H1 (cell line): ENCODE data around the gene PDE4DIP. TPM values are rescaled to one million over a fixed set of nuclear protein-coding genes. Genes with fewer than 3 reads are reported as not detected.
"Not testable (repeated sequence)": the region's sequence is repeated elsewhere in the genome, so short reads cannot be mapped to it uniquely, and the experiment has no call there.

ENCODE experiments used
- CTCF ChIA-PET: fragments of 300-600 bp; sonication (Branson Sonifier 250); formaldehyde crosslinking; loops from one replicate; lab custom pipeline; 2021; ENCODE audit not compliant: partially characterized antibody; lab: Charles Lee
- POLR2A ChIA-PET: fragments of 300-600 bp; sonication (Branson Sonifier 250); formaldehyde crosslinking; loops from one replicate; lab custom pipeline; 2021; ENCODE audit warnings: inconsistent platforms; ENCODE audit not compliant: partially characterized antibody; lab: Charles Lee
- DNase-seq, 2 experiments: peaks; one replicate each; pipeline versions ENCODE4 v3.0.0 to v3.0.0-alpha.2; 2010 to 2022; ENCODE audit warnings: low spot score in 2 of 2, low read depth in 1 of 2, mixed read lengths in 1 of 2
- FAIRE-seq: peaks from 2 replicates; lab custom pipeline; 2011; peaks lifted over from hg19 to GRCh38; lab: Jason Lieb, UNC
- H2AFZ ChIP-seq: 2 replicates; pipeline ENCODE4 v1.8.1; 2012; ENCODE audit warnings: low read length, inconsistent platforms
- H2AK5ac ChIP-seq: 2 replicates; pipeline ENCODE4 v1.6.1; 2013; ENCODE audit warnings: low read depth, low read length
- H2BK120ac ChIP-seq: replicated peaks from 2 replicates; pipeline ENCODE3; 2013; ENCODE audit warnings: low read depth, low read length, inconsistent platforms
- H2BK12ac ChIP-seq: 2 replicates; pipeline ENCODE4 v1.6.1; 2013; ENCODE audit warnings: low read depth, low read length
- H2BK15ac ChIP-seq: 2 replicates; pipeline ENCODE4 v1.6.1; 2013; ENCODE audit warnings: low read length
- H2BK20ac ChIP-seq: 2 replicates; pipeline ENCODE4 v1.6.1; 2013; ENCODE audit warnings: low read length
- H2BK5ac ChIP-seq: 2 replicates; pipeline ENCODE4 v1.6.1; 2013; ENCODE audit warnings: low read depth, low read length
- H3K14ac ChIP-seq: 2 replicates; pipeline ENCODE4 v1.6.1; 2013; ENCODE audit warnings: inconsistent platforms; ENCODE audit not compliant: insufficient read length
- H3K18ac ChIP-seq: 2 replicates; pipeline ENCODE4 v1.6.1; 2013; ENCODE audit warnings: low read length; ENCODE audit errors: extremely low read depth
- H3K23ac ChIP-seq: 2 replicates; pipeline ENCODE4 v1.6.1; 2013; ENCODE audit warnings: inconsistent platforms; ENCODE audit not compliant: insufficient read length
- H3K23me2 ChIP-seq: 2 replicates; pipeline ENCODE4 v1.6.1; 2013; ENCODE audit warnings: low read depth, low read length
- H3K27ac ChIP-seq: 2 replicates; pipeline ENCODE4 v1.6.1; 2011; ENCODE audit warnings: low read depth, low read length, inconsistent platforms
- H3K27me3 ChIP-seq, 4 experiments: replicated peaks in 1 of 4; 1 replicate in 1 of 4; 2 replicates in 3 of 4; pipeline versions ENCODE4 v1.6.1 to v1.8.1; 2011 to 2013; ENCODE audit warnings: low read length in 3 of 4, mild to moderate bottlenecking in 3 of 4, inconsistent platforms in 2 of 4, mixed read lengths in 2 of 4, moderate library complexity in 1 of 4; ENCODE audit not compliant: control insufficient read depth in 3 of 4, insufficient read depth in 3 of 4; ENCODE audit errors: extremely low read depth in 1 of 4
- H3K36me3 ChIP-seq, 4 experiments: 2 replicates each; pipeline versions ENCODE4 v1.6.1 to v1.8.1; 2011 to 2013; ENCODE audit warnings: mild to moderate bottlenecking in 4 of 4, low read length in 3 of 4, moderate library complexity in 2 of 4, control low read depth in 1 of 4, inconsistent platforms in 1 of 4; ENCODE audit not compliant: insufficient read depth in 4 of 4, control insufficient read depth in 2 of 4
- H3K4ac ChIP-seq: replicated peaks from 2 replicates; pipeline ENCODE3; 2013; ENCODE audit warnings: low read length, low read depth, mixed read lengths, inconsistent platforms; ENCODE audit not compliant: insufficient read length
- H3K4me1 ChIP-seq, 4 experiments: replicated peaks in 1 of 4; 1 replicate in 1 of 4; 2 replicates in 3 of 4; pipeline versions ENCODE4 v1.6.1 to v1.8.1; 2011 to 2013; ENCODE audit warnings: low read length in 3 of 4, inconsistent platforms in 2 of 4, mixed read lengths in 1 of 4; ENCODE audit not compliant: insufficient read depth in 4 of 4, control insufficient read depth in 3 of 4
- H3K4me2 ChIP-seq, 2 experiments: 2 replicates each; pipeline versions ENCODE4 v1.6.1 to v1.8.1; 2011 to 2013; ENCODE audit warnings: low read depth in 2 of 2, low read length in 2 of 2, control low read depth in 1 of 2, inconsistent platforms in 1 of 2, mild to moderate bottlenecking in 1 of 2; ENCODE audit not compliant: insufficient read depth in 1 of 2
- H3K4me3 ChIP-seq, 4 experiments: fragments of 200-600, 300-600 bp in 1 of 4; sonication (generic), shearing (Covaris generic), sonication (Bioruptor Twin) in 1 of 4; 2 replicates each; pipeline versions ENCODE4 v1.5.1 to v1.8.1; 2011 to 2016; ENCODE audit warnings: low read length in 4 of 4, low read depth in 3 of 4, control low read depth in 2 of 4, inconsistent platforms in 2 of 4, mild to moderate bottlenecking in 2 of 4, mixed read lengths in 1 of 4, moderate library complexity in 1 of 4; ENCODE audit not compliant: insufficient read depth in 2 of 4; ENCODE audit errors: extremely low read depth in 1 of 4
- H3K56ac ChIP-seq: replicated peaks from 2 replicates; pipeline ENCODE3; 2013; ENCODE audit warnings: low read depth, mild to moderate bottlenecking, mixed read lengths, low read length, inconsistent platforms; ENCODE audit not compliant: insufficient read length
- H3K79me1 ChIP-seq: 2 replicates; pipeline ENCODE4 v1.6.1; 2013; ENCODE audit warnings: low read depth, low read length, control low read depth
- H3K79me2 ChIP-seq, 2 experiments: 2 replicates each; pipeline versions ENCODE4 v1.6.1 to v1.8.1; 2012 to 2013; ENCODE audit warnings: low read length in 2 of 2, mild to moderate bottlenecking in 2 of 2, inconsistent platforms in 1 of 2; ENCODE audit not compliant: insufficient read depth in 2 of 2, control insufficient read depth in 1 of 2
- H3K9ac ChIP-seq, 4 experiments: replicated peaks in 1 of 4; 1 replicate in 1 of 4; 2 replicates in 3 of 4; pipeline versions ENCODE4 v1.6.1 to v1.8.1; 2011 to 2013; ENCODE audit warnings: low read depth in 3 of 4, low read length in 3 of 4, control low read depth in 2 of 4, mild to moderate bottlenecking in 2 of 4, moderate library complexity in 2 of 4, inconsistent platforms in 1 of 4; ENCODE audit errors: extremely low read depth in 1 of 4
- H3K9me3 ChIP-seq, 2 experiments: 2 replicates each; pipeline versions ENCODE4 v1.6.1 to v1.8.1; 2012 to 2013; ENCODE audit warnings: mild to moderate bottlenecking in 2 of 2, moderate library complexity in 2 of 2, control low read depth in 1 of 2, inconsistent platforms in 1 of 2, low read depth in 1 of 2, low read length in 1 of 2, mixed read lengths in 1 of 2; ENCODE audit not compliant: insufficient read depth in 2 of 2
- H4K20me1 ChIP-seq, 2 experiments: replicated peaks in 1 of 2; 2 replicates each; pipeline versions ENCODE3 to v1.8.1; 2011 to 2013; ENCODE audit warnings: inconsistent platforms in 2 of 2, low read length in 2 of 2, mild to moderate bottlenecking in 1 of 2; ENCODE audit not compliant: insufficient read depth in 2 of 2, control insufficient read depth in 1 of 2
- H4K5ac ChIP-seq: 2 replicates; pipeline ENCODE4 v1.6.1; 2013; ENCODE audit warnings: low read length, low read depth, mixed read lengths, inconsistent platforms; ENCODE audit not compliant: insufficient read length
- H4K8ac ChIP-seq: 2 replicates; pipeline ENCODE4 v1.8.0; 2013; ENCODE audit warnings: mild to moderate bottlenecking, moderate library complexity, low read length, inconsistent platforms; ENCODE audit not compliant: insufficient read depth; ENCODE audit errors: extremely low read depth
- H4K91ac ChIP-seq: replicated peaks from 2 replicates; pipeline ENCODE3; 2013; ENCODE audit warnings: low read length, mixed read lengths, inconsistent platforms; ENCODE audit not compliant: insufficient read length
- WGBS, 2 experiments: shearing (Covaris generic) in 1 of 2; methylation state at CpG; one replicate each; pipeline versions ENCODE4 v1.1.6 to v1.1.7; 2013 to 2015; ENCODE audit warnings: low lambda C conversion rate in 2 of 2, mixed read lengths in 2 of 2, inconsistent platforms in 1 of 2, low coverage in 1 of 2, missing lambda C conversion rate in 1 of 2; ENCODE audit not compliant: insufficient replicate concordance in 2 of 2, insufficient coverage in 1 of 2, insufficient read length in 1 of 2; ENCODE audit errors: extremely low coverage in 1 of 2, missing lambda C conversion rate in 1 of 2; 5-methylcytosine and 5-hydroxymethylcytosine counted together
- polyA plus RNA-seq, 7 experiments: library from polyadenylated mRNA; depleted of rRNA in 3 of 7; stranded (reverse) in 5 of 7; unstranded in 2 of 7; fragments of >200 nt in 5 of 7; fragments of 200-250 nt in 2 of 7; gene quantifications; 1 replicate in 5 of 7; 2 replicates in 1 of 7; 4 replicates in 1 of 7; pipeline versions ENCODE4 v1.2.1 to v1.2.3, GENCODE V29; 2011 to 2013; ENCODE audit warnings: missing spikeins in 2 of 7, mixed read lengths in 2 of 7
- total RNA-seq: library from RNA; stranded (reverse); fragmentation: NEBNext Ultra II Directional; extraction: Animal tissue kit (Norgen Biotek cat#: 25700); gene quantifications from 2 replicates; pipeline ENCODE4 v1.2.1, GENCODE V29; 2021

Gene PDE4DIP
- total and polyA plus RNA-seq, 2 of the 8 experiments (the other 6 are each of a cell fraction or from before 2014, with no cell fraction given) = 8.4 to 40.5 TPM

GRCh38 chr1:148825029-148825428, 19.2 kb upstream of the PDE4DIP start:
- H2BK5ac ChIP-seq, H2BK120ac ChIP-seq, H3K79me1 ChIP-seq, H3K27me3 ChIP-seq, H3K4me2 ChIP-seq, H3K4me3 ChIP-seq, H3K36me3 ChIP-seq, H3K4me1 ChIP-seq, H2AFZ ChIP-seq, H4K8ac ChIP-seq, H2BK15ac ChIP-seq, H3K9ac ChIP-seq, CTCF ChIA-PET, H4K5ac ChIP-seq, H3K27ac ChIP-seq, H3K23me2 ChIP-seq, DNase-seq, H4K20me1 ChIP-seq, H2BK12ac ChIP-seq, H3K23ac ChIP-seq, H3K18ac ChIP-seq, H3K56ac ChIP-seq, H4K91ac ChIP-seq, H2AK5ac ChIP-seq, H3K14ac ChIP-seq, H3K4ac ChIP-seq, POLR2A ChIA-PET, H2BK20ac ChIP-seq, H3K79me2 ChIP-seq, H3K9me3 ChIP-seq: not testable (repeated sequence)
- WGBS, 2 experiments = no CpG with 5 or more reads among the region's 2 CpGs
- peak; percentile 24 for FAIRE-seq

- H3K18ac ChIP-seq, CTCF ChIA-PET, H3K4me2 ChIP-seq, H2BK5ac ChIP-seq, H3K56ac ChIP-seq, FAIRE-seq, H3K27me3 ChIP-seq, H3K4me1 ChIP-seq, H4K20me1 ChIP-seq, POLR2A ChIA-PET, H3K36me3 ChIP-seq, H3K9ac ChIP-seq, H2BK12ac ChIP-seq, H2BK120ac ChIP-seq, H3K4me3 ChIP-seq, H4K8ac ChIP-seq, H3K79me2 ChIP-seq, H2BK20ac ChIP-seq, H3K4ac ChIP-seq, H4K5ac ChIP-seq, H3K9me3 ChIP-seq, H3K23ac ChIP-seq, H3K27ac ChIP-seq, H2BK15ac ChIP-seq, DNase-seq, H3K79me1 ChIP-seq, H2AK5ac ChIP-seq, H3K23me2 ChIP-seq, H4K91ac ChIP-seq, H3K14ac ChIP-seq, H2AFZ ChIP-seq: not testable (repeated sequence)
- 80% methylated on average over 1 of the region's 2 CpGs; no CpG with 5 or more reads in 1 of the 2 experiments for WGBS, 2 experiments
Observed at GRCh38 chr1:148828531-148828930, 15.7 kb upstream of the PDE4DIP start.
